Measurements from ENCODE around the gene RALGAPB.
A peak's percentile ranks its signal among the peaks of the same experiment; 100 is the strongest.
"Not testable (repeated sequence)": the region's sequence is repeated elsewhere in the genome, so short reads cannot be mapped to it uniquely, and the experiment has no call there.

The RALGAPB gene

GRCh38 chr20:38499366-38499765, 26.7 kb downstream of the RALGAPB start:
- no peak for DNase-seq

- DNase-seq: no peak
Measured at GRCh38 chr20:38501858-38502436, 29.3 kb downstream of the RALGAPB start.

DNA sequence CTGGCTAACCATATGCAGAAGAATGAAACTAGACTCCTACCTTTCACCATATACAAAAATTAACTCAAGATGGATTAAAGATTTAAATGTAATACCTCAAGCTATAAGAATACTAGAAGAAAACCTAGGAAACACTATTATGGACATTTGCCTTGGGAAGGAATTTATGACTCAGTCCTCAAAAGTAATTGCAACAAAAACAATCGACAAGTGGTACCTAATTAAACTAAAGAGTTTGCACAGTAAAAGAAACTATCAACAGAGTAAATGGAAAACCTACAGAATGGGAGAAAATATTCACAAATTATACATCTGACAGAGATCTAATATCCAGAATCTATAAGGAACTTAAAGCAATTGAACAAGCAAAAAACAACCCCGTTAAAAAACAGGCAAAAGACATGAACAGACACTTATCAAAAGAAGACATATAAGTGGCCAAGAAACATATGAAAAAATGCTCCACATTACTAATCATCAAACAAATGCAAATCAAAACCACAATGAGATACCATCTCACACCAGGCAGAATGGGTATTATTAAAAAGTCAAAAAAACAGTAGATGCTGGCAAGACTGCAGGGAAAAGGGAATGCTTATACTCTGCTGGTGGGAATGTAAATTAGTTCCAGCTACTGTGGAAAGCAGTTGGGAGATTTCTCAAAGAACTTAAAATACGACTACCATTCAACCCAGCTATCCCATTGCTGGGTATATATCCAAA, 31.9 kb downstream of the RALGAPB start:
- no peak for DNase-seq

DNA sequence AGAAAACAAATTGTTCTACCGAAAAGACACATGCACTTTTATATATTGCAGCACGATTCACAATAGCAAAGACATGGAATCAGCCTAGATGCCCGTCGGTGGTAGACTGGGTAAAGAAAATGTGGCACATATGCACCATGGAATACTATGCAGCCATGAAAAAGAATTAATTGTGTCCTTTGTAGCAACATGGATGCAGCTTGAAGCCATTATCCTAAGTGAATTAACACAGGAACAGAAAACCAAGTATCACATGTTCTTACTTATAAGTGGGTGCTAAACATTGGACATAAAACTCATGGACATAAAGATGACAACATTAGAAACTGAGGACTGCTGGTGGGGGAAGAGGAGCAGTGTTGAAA, 32.4 kb downstream of the RALGAPB start:
- DNase-seq: no peak

GRCh38 chr20:38511726-38512125, 39.1 kb downstream of the RALGAPB start:
- DNase-seq: not testable (repeated sequence)

DNA sequence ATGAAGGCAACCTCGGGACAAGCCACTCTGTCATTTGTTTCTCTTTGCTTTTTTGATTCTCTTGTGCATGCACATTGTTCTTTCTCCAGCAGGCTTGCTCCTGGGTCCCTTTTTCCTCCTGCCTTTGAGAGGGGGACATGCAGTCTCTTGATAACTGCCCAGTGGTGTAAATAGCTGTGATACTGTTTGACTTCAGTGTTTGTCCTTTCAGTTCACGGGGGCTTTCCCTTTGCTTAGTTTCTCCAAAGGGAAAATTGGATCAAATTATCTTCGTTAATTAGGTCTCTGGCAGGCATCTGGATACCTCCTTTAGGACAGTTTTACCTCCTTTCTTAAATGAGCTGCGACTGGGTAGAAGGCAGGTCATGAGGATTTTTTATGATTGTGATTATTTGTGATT, 41.5 kb downstream of the RALGAPB start:
- peak; percentile 37 for DNase-seq

- peak; percentile 13 for DNase-seq
Measured at GRCh38 chr20:38514947-38515346, 42.3 kb downstream of the RALGAPB start.

DNA sequence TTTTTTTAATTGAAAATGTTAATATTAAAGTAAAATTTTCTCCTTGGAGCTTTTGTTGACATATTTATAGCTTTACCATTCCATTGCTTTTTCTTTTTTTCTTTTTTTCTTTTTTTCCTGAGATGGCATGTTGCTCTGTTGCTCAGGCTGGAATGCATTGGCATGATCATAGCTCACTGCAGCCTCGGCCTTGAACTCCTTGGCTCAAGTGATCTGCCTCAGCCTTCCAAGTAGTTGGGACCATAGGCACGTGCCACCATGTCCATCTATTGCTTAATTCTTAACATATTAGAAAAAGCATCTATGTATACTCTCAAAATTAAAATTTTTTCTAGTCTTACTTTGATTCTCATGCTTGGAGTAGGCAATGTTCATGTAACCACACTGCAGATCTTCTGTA, 43.0 kb downstream of the RALGAPB start:
- no peak for DNase-seq

DNA sequence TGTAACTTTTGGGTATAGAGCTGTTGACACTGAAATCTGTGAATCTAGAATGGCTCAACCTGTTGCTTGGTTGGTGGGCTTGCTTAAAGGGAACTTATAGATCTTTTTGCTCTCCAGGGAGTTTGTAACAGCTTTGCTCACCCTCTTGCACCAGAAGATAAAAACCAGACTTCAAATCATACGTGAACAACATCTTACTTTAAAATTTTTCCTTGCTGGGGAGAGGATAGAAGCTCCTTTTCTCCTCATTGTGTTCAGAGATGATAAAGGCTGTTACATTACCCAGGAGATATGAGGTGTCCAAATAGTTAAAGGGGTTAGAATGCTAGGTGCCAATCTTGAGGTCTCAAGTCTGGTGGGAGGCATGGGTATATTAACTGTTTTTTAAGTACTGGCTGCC, 46.8 kb downstream of the RALGAPB start:
- DNase-seq: no peak

- DNase-seq: no peak
Measured at GRCh38 chr20:38520261-38520660, 47.6 kb downstream of the RALGAPB start.

- DNase-seq: no peak
Measured at GRCh38 chr20:38523697-38524096, 51.1 kb downstream of the RALGAPB start.

GRCh38 chr20:38528167-38528566, 55.5 kb downstream of the RALGAPB start:
- DNase-seq: no peak

DNA sequence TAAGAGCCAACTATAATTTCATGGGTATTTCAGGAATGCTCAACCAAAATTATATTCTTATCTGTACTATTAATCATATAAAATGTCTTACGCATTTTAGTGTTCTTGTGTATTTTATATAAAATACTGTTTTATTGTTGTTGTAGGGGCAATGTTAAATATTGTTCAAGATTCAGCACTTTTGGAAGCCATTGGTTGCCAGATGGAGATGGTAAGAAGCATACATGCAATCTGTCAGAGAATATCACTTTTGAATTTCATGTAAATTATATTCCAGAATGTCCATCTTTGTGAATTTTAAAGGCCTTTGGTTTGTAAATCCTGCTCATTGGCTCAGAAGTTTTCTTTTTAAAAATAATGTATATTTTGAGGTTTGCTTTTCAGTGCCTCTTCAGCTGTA, 58.4 kb downstream of the RALGAPB start:
- no peak for DNase-seq

GRCh38 chr20:38534756-38535155, 62.1 kb downstream of the RALGAPB start:
- no peak for DNase-seq

DNA sequence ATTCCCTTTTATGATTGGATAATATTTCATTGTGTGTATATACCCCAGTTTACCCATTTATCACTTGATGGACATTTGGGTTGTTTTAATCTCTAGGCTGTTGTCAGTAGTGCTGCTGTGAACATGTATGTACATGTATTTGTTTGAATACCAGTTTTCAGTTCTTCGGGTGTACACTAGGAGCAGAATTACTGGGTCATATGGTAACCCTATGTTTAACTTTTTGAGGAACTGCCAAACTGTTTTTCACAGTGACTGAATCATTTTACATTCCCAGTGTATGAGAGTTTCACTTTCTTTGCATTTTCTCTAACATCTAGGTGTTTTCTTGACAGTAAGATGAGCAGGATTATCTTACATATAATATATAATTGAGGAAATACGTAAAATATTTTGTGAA, 63.7 kb downstream of the RALGAPB start:
- no peak for DNase-seq

DNA sequence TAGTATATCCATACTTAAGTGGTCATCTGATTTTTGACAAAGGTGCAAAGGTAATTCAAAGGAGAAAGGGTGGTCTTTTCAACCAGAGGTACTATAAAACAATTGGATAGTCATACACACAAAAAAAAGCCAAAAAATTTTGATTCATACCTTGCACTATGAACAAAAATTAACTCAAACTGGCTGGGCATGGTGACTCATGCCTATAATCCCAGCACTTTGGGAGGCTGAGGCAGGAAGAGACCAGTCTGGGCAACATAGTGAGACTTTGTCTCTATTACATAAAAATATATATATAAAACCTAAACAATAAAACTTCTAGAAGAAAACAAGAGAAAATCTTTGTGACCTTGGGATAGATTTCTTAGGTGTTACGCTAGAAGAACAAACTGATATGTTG, 64.5 kb downstream of the RALGAPB start:
- no peak for DNase-seq

DNA sequence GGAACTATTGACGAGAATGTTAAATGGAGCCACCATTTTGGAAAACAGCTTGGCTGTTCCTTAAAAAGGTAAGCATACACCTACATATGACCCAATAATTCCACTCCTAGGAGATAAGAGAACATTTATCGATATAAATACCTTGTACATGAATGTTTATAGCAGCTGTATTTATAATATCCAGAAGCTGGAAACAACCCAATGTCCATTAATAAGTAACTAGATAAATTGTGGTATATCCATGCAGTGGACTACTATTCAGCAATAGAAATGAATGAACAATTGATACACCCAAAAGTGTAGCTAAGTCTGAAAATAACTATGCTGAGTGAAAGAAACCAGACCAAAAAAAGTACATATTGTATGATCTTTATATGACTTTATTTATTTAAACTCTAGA, 66.1 kb downstream of the RALGAPB start:
- DNase-seq: no peak

DNA sequence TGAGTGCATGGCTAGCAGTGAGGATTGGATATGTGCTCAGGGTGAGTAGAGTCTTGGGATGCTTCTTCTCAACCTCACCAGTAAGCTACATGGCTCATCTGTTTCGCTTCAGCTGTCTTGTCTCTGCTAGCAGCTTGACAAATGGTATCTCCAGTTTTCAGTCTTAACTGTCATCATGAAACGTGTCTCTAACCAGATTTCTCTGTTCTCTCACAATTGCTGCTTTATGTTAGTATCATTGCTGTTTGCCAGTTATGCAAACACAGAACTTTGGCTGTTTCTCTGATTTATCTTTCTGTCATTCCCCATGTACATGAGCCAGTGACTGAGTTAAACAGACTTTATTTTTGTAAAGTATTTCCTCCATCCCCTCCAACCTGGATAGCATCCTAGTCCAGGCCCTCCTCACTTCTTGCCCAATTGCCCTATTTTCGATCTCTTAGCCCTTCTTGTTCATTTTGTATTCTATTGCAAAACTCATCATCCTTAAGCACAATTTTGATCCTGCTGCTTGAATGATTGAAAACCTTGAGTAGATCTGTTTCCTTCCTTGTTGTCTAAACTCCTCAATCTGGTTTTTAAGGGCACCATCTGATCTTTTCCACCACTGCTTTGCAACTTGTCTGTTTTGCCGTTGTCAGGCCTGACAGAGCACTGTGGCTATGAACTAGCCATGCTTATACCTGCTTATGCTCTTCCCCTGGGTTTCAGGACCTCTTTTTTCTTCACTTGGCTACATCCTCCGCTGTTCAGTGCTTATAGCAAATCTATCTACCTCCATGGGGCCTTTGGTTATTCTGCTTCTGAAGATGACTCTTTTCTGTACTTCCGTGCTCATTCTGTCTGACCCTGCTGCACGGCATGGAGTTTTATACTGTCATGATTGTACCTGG, 70.6 kb downstream of the RALGAPB start:
- DNase-seq: no peak

GRCh38 chr20:38545771-38546170, 73.1 kb downstream of the RALGAPB start:
- no peak for DNase-seq

DNA sequence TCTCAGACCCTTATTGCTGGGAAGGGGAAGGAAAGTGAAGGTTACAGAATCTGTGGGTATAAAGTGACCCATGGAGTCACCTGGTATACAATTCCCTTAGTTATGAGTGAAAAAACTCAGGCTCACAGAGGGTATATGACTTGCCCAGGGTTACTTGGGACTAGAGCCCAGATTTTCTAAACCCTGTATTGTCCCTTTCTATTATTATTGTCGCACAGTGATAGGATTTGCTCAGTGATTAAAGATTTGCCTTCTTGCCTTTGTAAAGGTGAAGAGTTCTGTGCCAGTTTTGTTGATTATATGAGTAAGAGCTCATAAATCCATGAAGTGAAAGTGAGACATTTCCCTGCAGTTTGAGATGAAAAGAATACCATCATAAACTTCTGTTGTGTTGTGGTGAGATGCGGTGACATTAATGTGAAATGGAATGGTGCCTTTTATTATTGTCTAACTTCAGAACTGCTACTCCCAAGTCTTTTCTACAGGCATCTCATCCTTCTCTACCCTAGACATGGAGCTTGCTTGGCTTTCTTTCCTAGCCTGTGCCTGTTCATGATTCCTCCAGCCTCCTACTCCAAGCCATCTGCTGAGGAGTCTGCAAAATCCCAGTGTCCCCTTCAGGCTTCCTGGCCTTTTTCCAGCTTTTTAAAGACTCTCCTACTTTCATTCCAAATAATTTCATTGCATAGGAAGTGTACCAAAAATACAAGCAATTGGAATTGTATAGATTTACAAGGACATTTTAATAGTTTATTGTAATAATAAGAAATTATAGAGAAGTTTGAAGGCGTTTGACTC, 74.8 kb downstream of the RALGAPB start:
- no peak for DNase-seq

- no peak for DNase-seq
Measured at GRCh38 chr20:38548356-38549083, 75.9 kb downstream of the RALGAPB start.

GRCh38 chr20:38550274-38550673, 77.6 kb downstream of the RALGAPB start:
- DNase-seq: peak; percentile 20
